Motor neuron (in vitro differentiated cells): Measurements from ENCODE around the gene TDRD1. TPM values are rescaled to one million over a fixed set of nuclear protein-coding genes. Genes with fewer than 3 reads are reported as not detected.
A peak's percentile ranks its signal among the peaks of the same experiment; 100 is the strongest.
"Not testable (repeated sequence)": the region's sequence is repeated elsewhere in the genome, so short reads cannot be mapped to it uniquely, and the experiment has no call there.

Experiments
- ATAC-seq, 8 experiments: fragments of 200-7000 bp; cut with Tn5 transposase; replicated peaks in 6 of 8; 2 replicates each; pipeline ENCODE4 v1.8.0; 2021; ENCODE audit warnings: mild to moderate bottlenecking in 8 of 8, moderate library complexity in 8 of 8
- H3K27ac ChIP-seq, 2 donors: fragments of 250-450 bp; sonication (Bioruptor Pico); 2 replicates each; pipeline ENCODE4 v1.9.0; 2021; ENCODE audit warnings: antibody characterized with exemption in 2 of 2, mild to moderate bottlenecking in 2 of 2, moderate library complexity in 1 of 2
- H3K4me1 ChIP-seq, 2 donors: fragments of 250-450 bp; sonication (Bioruptor Pico); replicated peaks in 1 of 2; 2 replicates each; pipeline ENCODE4 v1.6.1; 2021; ENCODE audit warnings: antibody characterized with exemption in 2 of 2, mild to moderate bottlenecking in 2 of 2, moderate library complexity in 1 of 2
- H3K4me3 ChIP-seq, 5 donors: fragments of 250-450 bp; sonication (Bioruptor Pico); 2 replicates each; pipeline ENCODE4 v1.9.0; 2021; ENCODE audit warnings: antibody characterized with exemption in 5 of 5, mild to moderate bottlenecking in 5 of 5, moderate library complexity in 4 of 5
- WGBS, 10 experiments: fragments of 450-650 bp; shearing (Covaris generic); methylation state at CpG; one replicate each; pipeline ENCODE4 v1.0.0; 2022; 5-methylcytosine and 5-hydroxymethylcytosine counted together
- in situ Hi-C, 9 experiments: fragments of 400-800 bp; cut with MboI; loops; one replicate each; pipeline ENCODE4 v1.15.0; 2021; ENCODE audit warnings: low sequenced_read_pairs in 9 of 9, low pct_unique_long_range_greater_than_20kb in 2 of 9; ENCODE audit not compliant: unreplicated experiment in 9 of 9
- total RNA-seq, 8 experiments: library from RNA; unstranded; fragments of 300-600 nt; gene quantifications; 2 replicates each; pipeline versions ENCODE4 v1.2.3 to v1.2.4, GENCODE V29; 2022

The TDRD1 gene, protein sequence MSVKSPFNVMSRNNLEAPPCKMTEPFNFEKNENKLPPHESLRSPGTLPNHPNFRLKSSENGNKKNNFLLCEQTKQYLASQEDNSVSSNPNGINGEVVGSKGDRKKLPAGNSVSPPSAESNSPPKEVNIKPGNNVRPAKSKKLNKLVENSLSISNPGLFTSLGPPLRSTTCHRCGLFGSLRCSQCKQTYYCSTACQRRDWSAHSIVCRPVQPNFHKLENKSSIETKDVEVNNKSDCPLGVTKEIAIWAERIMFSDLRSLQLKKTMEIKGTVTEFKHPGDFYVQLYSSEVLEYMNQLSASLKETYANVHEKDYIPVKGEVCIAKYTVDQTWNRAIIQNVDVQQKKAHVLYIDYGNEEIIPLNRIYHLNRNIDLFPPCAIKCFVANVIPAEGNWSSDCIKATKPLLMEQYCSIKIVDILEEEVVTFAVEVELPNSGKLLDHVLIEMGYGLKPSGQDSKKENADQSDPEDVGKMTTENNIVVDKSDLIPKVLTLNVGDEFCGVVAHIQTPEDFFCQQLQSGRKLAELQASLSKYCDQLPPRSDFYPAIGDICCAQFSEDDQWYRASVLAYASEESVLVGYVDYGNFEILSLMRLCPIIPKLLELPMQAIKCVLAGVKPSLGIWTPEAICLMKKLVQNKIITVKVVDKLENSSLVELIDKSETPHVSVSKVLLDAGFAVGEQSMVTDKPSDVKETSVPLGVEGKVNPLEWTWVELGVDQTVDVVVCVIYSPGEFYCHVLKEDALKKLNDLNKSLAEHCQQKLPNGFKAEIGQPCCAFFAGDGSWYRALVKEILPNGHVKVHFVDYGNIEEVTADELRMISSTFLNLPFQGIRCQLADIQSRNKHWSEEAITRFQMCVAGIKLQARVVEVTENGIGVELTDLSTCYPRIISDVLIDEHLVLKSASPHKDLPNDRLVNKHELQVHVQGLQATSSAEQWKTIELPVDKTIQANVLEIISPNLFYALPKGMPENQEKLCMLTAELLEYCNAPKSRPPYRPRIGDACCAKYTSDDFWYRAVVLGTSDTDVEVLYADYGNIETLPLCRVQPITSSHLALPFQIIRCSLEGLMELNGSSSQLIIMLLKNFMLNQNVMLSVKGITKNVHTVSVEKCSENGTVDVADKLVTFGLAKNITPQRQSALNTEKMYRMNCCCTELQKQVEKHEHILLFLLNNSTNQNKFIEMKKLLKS
- total RNA-seq: under 1 TPM in 6 of 8 experiments, not detected in 2; under 0.01 to 0.18 (median 0.11) TPM

DNA sequence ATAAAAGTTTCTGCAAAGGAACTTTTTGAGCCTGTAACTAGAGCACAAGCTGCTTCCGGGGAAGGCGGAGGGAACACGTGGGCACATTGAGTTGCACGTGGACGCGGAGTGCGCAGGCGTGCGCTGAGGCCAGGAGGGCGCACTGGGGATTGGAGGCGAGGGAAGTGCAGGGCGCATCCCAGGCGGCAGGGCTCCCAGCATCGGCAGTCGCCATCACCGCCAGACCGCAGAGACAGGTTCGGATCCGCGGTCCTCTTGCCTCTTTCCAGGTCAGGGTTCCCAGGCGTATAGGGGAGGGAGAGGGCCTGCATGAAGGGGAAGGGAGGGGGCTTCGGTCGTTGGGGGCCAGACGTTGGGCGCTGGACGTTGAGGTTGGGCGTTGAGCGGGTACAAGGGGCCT, at the start of gene TDRD1:
Gene TDRD1 (plus strand): TSS at position 206 of the 400 bp plus-strand sequence. CDS start 8,479 bp downstream, outside the sequence.
- no peak for ATAC-seq
- in situ Hi-C loops: no loop called here
- Histone ChIP-seq H3K4me3 (no peak within 1 kb of the TSS), H3K27ac (no peak within 1 kb of the TSS), H3K4me1 (peaks cover 0 to 2% of the 10 kb centered on the region in 2 donors)
- 60 to 100% (median 92%) methylated on average over 2 to 9 of the region's 28 CpGs; no CpG with 5 or more reads in 6 of the 10 experiments for WGBS, 10 experiments

DNA sequence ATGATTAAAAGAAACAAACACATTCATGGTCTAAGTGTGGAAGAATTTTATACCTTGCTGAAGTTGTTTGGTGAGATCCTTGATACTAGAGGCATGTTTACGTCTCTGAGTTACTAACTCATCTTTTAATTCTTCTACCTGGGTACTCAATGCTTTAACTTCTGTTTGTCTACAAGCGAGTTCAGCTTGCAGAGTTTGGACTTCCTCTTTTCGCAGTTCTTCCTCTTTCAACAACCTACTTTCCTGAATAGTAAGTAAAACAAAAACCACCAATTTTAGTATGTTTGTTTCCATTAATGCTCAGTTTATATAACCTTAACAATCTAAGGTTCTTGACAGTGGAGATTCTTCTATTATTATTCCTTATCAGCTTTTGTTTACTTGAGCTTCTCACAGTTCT, 48.1 kb upstream of the TDRD1 start:
- ATAC-seq: no peak
- H3K4me1 ChIP-seq: no peaks in the 10 kb centered on the region
- H3K27ac ChIP-seq: no peak overlapping the region
- in situ Hi-C loops: no loop called here
- no peak overlapping the region for H3K4me3 ChIP-seq
- 80 to 100% (median 94%) methylated on average over 1 to 3 of the region's 3 CpGs for WGBS, 10 experiments

DNA sequence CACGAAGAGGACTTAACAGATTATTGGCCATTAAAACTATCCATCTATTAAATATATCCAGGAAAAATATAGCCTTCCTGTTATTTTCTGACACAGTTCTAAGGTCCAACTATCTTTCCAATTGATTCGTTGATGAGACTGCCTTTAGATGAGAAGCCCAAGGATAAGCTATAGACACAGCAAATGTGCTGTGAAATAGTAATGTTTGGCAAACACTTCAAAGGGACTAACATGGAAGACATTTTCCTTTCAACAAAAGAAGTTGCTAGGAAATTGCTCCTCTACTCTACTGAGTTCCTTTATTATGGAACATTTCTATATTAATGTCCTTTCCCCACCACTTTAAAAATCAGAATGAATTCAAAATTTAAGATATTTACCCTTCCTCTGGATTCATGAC, 43.7 kb upstream of the TDRD1 start:
- no peak overlapping the region for H3K4me3 ChIP-seq
- H3K4me1 ChIP-seq: no peaks in the 10 kb centered on the region
- no peak overlapping the region for H3K27ac ChIP-seq
- 40 to 100% (median 83%) methylated on average over 1 to 2 of the region's 2 CpGs; no CpG with 5 or more reads in 2 of the 10 experiments for WGBS, 10 experiments
- no peak for ATAC-seq
- in situ Hi-C loops: no loop called here

DNA sequence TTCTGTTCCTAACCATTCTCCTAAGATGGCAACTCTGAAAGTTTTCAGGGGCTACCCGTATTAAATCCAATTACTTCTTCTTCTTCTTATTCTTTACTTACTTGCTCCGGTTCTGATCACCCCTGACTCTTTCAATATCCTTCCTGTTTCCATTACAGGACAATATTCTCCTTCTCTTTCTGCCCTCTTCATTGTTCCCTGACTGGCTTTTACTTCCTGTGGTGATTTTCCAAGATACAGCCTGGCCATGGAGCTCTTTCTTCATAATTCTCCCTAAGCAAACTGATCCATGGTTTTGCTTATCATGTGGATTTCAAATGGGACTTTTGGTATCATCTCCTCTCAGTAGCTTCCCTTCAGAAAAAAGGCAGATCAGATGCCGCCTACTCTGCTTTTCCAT, 40.6 kb upstream of the TDRD1 start:
- in situ Hi-C loops: no loop called here
- no peak for ATAC-seq
- H3K27ac ChIP-seq: no peak overlapping the region
- 87 to 100% (median 96%) methylated on average over 1 to 3 of the region's 3 CpGs for WGBS, 10 experiments
- H3K4me1 ChIP-seq: no peaks in the 10 kb centered on the region
- no peak overlapping the region for H3K4me3 ChIP-seq

DNA sequence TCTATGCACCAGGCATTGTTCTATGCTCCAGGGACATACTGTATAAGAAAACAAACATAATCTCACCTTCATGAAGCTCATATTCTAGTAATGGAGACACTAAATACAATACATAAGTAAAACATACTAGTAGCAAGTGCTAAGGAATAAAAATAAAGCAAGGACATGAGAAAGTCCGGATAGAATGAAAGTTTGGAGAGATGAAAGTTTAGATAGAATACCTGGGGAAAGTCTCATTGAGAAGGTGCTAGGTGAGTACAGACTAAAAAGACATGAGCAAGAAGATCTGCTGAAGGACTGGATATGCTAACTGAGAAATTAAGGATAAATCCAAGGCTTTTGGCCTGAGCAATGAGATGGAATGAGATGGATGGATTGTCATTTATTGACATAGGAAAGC, 39.1 kb upstream of the TDRD1 start:
- in situ Hi-C loops: no loop called here
- H3K4me1 ChIP-seq: no peaks in the 10 kb centered on the region
- no peak overlapping the region for H3K27ac ChIP-seq
- no peak overlapping the region for H3K4me3 ChIP-seq
- no peak for ATAC-seq
- 29 to 100% (median 81%) methylated on average over 1 of the region's 1 CpG; no CpG with 5 or more reads in 3 of the 10 experiments for WGBS, 10 experiments

DNA sequence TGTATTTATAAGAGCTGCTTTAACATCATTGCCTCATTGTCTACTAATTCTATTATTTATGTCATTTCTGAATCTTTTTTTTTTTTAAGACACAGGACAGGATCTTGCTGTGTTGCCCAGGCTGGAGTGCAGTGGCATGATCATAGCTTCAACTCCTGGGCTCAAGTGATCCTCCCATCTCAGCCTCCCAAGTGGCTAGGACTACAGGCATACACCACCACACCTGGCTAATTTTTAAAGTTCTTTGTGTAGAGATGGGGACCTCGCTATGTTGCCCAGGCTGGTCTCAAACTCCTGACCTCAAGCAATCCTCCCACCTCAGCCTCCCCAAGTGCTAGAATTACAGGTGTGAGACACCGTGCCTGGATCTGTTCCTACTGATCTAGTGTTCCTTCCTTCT, 38.3 kb upstream of the TDRD1 start:
- H3K27ac ChIP-seq, ATAC-seq, H3K4me3 ChIP-seq, in situ Hi-C loops, H3K4me1 ChIP-seq: not testable (repeated sequence)
- 91 to 100% (median 96%) methylated on average over 1 to 2 of the region's 2 CpGs; no CpG with 5 or more reads in 5 of the 10 experiments for WGBS, 10 experiments

DNA sequence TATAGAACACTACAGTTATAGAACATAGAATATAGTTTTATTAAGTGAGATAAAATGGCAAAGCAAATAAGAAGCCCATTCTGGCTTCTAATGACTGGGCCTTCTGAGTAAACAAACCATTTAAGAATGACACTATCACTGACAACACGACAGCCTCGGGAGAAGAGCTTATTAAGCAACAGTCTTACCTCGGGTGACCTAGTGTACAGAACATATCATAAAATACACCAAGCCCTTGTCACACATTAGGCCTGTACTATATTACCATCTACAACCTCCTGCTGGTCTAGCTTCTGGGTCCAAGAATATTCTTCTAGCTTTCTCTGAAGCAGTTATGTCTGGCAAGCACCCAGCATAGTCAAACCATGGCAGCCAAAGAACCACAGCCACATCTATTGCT, 37.1 kb upstream of the TDRD1 start:
- WGBS, 10 experiments: 75 to 100% (median 83%) methylated on average over 1 to 3 of the region's 3 CpGs; no CpG with 5 or more reads in 4 of the 10 experiments
- no peak overlapping the region for H3K27ac ChIP-seq
- H3K4me3 ChIP-seq: no peak overlapping the region
- in situ Hi-C loops: no loop called here
- no peaks in the 10 kb centered on the region for H3K4me1 ChIP-seq
- ATAC-seq: peak in 1 of 8 experiments; percentile 12

DNA sequence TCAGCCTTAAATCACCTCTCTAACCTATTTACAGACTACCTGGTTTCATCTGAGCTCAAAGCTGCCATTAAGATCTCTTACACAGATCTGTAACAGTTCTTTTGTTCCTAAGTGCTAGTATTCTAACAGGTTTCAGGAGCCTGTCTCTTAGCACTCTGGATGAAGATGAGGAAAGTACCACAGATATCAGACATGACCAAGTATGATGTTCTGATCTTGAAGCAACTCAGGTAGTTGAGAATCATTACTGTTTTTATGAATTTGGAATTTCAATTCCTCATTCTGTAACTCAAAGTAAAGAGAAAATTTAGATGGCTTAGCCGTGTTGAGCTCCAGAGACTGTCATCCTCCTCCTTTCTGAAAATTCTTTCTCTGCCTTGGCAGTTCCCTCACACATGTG, 36.0 kb upstream of the TDRD1 start:
- no peaks in the 10 kb centered on the region for H3K4me1 ChIP-seq
- no peak overlapping the region for H3K4me3 ChIP-seq
- in situ Hi-C loops: no loop called here
- ATAC-seq: no peak
- 67 to 100% (median 83%) methylated on average over 1 of the region's 1 CpG; no CpG with 5 or more reads in 5 of the 10 experiments for WGBS, 10 experiments
- no peak overlapping the region for H3K27ac ChIP-seq

DNA sequence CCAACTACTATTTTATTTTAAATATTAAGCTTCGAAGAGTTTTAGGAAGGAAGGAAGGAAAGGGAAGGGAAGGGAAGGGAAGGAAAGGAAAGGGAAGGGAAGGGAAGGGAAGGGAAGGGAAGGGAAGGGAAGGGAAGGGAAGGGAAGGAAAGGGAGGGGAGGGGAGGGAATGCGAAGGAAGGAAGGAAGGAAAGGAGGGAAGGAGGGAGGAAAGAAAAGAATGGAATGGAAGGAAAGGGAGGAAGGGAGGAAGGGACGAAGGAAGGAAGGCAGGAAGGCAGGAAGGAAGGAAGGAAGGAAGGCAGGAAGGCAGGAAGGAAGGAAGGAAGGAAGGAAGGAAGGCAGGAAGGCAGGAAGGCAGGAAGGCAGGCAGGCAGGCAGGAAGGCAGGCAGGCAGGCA, 29.7 kb upstream of the TDRD1 start:
- 100% methylated on average over 1 of the region's 3 CpGs; no CpG with 5 or more reads in 8 of the 10 experiments for WGBS, 10 experiments
- H3K27ac ChIP-seq, in situ Hi-C loops, H3K4me3 ChIP-seq, ATAC-seq, H3K4me1 ChIP-seq: not testable (repeated sequence)

DNA sequence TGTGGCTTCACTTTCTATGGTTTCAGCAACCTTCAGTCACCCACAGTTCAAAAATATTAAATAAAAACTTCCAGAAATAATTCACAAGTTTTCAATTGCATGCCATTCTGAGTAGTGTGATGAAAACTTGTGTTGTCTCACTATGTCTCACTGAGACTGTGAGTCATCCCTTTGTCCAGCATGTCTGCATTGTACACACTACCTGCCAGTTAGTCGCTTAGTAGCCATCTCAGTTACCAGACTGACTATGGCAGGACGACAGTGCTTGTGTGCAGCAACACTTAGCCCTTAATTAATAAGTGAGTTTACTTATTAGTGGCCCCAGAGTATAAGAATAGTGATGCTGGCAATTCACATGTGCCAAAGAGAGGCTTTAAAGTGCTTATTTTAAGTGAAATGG, 27.7 kb upstream of the TDRD1 start:
- Histone ChIP-seq H3K27ac (no peak overlapping the region), H3K4me3 (no peak overlapping the region), H3K4me1 (no peaks in the 10 kb centered on the region)
- ATAC-seq: peak in 7 of 8 experiments; percentile 41 to 98 (median 66)
- 0 to 100% (median 76%) methylated on average over 1 to 2 of the region's 2 CpGs; no CpG with 5 or more reads in 5 of the 10 experiments for WGBS, 10 experiments
- in situ Hi-C loops: no loop called here

DNA sequence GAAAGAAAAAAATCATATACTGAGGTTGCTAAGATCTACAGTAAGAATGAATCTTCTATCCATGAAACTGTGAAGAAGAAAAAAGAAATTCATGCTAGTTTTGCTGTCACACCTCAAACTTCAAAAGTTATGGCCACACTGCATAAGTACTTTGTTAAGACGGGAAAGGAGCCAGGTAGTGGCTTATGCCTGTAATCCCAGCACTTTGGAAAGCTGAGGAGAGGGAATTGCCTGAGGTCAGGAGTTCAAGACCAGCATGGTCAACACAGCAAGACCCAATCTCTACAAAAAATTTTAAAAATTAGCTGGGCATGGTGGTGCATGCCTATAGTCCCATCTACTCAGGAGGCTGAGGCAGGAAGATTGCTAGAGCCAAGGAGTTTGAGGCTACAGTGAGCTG, 27.3 kb upstream of the TDRD1 start:
- WGBS, 10 experiments: 83 to 100% (median 86%) methylated on average over 1 of the region's 1 CpG; no CpG with 5 or more reads in 3 of the 10 experiments
- H3K27ac ChIP-seq: no peak overlapping the region
- in situ Hi-C loops: no loop called here
- H3K4me3 ChIP-seq: no peak overlapping the region
- H3K4me1 ChIP-seq: no peaks in the 10 kb centered on the region
- no peak for ATAC-seq

DNA sequence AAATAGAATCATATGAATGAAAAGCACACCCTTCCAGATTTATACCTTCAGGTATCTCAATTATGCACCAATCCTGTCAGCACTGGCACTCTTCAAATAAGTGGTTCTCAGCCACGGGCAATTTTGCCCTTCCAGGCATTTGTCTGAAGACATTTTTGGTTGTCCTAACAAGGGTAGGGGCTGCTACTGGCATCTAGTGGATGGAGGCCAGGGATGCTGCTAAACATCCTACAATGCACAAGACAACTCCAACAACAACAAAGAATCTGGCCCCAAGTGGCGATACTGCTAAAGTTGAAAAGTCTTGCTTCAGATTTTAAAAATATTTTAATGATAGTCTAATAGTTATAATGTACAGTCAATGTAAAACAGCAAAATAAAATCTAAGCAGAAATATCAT, 21.2 kb upstream of the TDRD1 start:
- peak in 1 of 8 experiments; percentile 41 for ATAC-seq
- WGBS, 10 experiments: 57 to 100% (median 95%) methylated on average over 1 to 2 of the region's 2 CpGs; no CpG with 5 or more reads in 3 of the 10 experiments
- no peak overlapping the region for H3K4me3 ChIP-seq
- in situ Hi-C loops: no loop called here
- no peak overlapping the region for H3K27ac ChIP-seq
- no peaks in the 10 kb centered on the region for H3K4me1 ChIP-seq

DNA sequence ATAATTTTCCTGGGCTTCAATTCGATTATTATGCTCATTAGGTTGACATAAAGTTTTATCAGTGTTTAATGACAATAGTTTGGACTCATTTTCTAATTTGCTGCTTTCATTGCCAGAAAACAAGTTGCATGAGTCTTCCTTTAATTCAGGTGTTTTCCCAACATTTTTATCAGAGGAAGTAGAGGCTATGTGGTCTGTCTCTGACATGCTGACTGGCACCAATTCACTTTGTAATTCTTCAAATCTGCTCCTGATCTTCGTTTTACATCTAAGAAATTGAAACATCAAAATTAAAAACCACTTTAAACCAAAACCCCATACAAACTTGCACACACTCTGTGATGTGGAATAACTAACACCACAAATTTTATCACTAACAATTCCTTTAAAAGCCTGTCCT, 16.1 kb upstream of the TDRD1 start:
- Histone ChIP-seq H3K27ac (no peak overlapping the region), H3K4me1 (no peaks in the 10 kb centered on the region), H3K4me3 (no peak overlapping the region)
- no peak for ATAC-seq
- 0 to 88% (median 63%) methylated on average over 1 to 2 of the region's 2 CpGs for WGBS, 10 experiments
- in situ Hi-C loops: no loop called here
